Measurements from ENCODE around the gene MISP3.

Gene MISP3

DNA sequence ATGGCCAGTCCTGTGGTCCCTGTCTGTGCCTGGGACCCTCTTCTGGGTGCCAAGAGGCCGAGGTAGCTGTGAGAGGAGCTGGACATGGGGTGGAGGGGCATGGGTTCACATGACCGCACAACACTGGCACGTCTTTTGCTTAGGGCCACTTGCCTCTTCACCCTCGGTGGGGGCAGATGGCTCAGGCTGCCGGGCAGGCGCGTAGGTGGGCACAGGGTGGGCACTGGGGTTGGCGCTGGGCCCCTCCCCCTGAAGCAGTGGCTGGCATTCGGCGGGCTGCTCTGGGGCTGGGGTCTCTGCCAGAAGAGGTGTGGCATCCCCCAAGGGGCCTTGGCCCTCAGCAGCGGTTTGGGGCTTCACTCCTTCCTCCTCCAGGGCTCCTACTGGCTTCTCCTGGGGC lies 19.1 kb upstream of the MISP3 start:
- no peak for DNase-seq (ENCODE audit: low read depth)

- DNase-seq (ENCODE audit: low read depth) = no peak
Measured at GRCh38 chr19:14054099-14054498, 18.5 kb upstream of the MISP3 start.

DNA sequence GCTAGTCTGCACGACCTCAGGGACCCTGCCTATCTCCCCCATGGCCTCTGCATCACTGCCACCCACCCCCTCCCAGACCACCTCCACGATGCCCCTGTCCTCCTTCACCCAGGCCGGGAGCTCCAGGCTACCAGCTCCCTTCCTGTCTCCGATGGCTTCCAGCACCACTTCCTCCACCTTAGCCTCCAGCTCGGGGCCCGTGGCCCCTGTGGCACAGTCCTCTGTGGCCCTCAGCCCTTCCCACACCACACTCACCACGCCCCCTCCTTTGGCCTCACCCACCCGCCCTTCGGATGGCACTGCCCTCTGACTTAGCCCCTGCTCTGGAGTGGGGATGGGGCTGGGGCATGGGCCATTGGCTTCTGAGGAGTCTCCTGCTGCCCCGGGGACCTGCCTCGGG lies 17.9 kb upstream of the MISP3 start:
- no peak for DNase-seq (ENCODE audit: low read depth)

DNA sequence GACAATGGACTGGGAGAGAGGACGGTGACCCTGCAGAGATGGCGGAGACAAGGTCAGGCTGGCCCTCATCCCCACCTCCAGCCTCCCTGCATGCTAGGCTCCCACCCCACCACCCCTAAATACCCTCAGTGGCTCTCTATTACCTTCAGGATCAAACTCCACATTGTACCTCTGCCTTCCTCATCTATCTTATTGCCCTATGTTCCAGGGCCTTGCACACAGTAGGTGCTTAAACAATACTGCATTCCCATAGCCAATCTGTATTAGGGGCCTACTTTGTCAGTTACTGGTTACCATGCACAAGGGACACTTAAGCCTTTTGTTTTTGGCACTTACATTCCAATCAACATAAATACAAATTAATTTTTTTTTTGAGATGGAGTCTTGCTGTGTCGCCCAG lies 17.2 kb upstream of the MISP3 start:
- no peak for DNase-seq (ENCODE audit: low read depth)

DNA sequence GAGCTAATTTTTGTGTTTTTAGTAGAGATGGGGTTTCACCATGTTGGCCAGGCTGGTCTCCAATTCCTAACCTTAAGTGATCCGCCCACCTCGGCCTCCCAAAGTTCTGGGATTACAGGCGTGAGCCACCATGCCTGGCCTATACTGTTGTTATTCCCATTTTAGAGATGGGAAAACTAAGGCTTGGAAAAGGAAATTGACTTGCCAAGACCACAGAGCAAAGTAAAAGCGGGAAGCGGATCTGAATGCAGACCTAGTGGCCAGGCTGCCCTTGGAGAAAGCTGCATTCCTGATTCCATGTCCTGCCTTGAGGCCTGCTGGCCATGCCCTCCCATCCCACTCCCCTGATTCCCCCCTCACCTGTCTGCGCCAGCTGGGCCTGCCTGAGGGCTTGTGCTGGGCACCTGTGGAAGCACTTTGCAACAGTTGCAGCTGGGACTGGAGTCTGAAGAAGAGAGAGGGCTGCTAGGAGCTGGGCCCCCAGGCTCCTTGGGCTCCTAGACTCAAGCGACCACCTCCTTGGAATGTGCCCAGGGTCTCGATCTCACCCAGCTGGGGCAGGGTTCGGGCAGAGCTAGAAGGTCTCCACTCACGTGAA lies 16.4 kb upstream of the MISP3 start:
- DNase-seq (ENCODE audit: low read depth) = no peak

GRCh38 chr19:14056741-14057356 lies 15.7 kb upstream of the MISP3 start:
- DNase-seq (ENCODE audit: low read depth) = no peak

GRCh38 chr19:14058182-14059092 lies 14.1 kb upstream of the MISP3 start:
- no peak for DNase-seq (ENCODE audit: low read depth)

DNA sequence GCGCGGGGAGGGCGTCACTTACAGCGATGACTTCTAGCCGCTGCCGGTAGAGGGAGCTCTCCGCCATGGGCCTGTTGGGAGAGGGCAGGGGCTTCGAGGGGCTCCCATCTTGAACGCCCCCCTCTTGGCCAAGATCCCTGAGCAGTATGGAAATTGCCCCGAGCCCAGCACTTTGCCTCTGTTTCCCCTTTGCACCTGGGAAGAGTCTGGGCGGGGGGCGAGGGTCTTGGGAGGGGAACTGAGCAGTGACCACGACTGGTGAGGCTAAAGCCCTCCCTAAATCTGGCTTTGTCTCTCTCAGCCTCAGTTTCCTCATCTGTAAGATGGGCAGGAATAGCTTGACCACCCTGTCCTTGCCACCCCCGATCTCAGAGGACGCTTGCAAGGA lies 13.5 kb upstream of the MISP3 start:
- DNase-seq (ENCODE audit: low read depth) = peak; percentile 50

GRCh38 chr19:14059652-14060155 lies 12.9 kb upstream of the MISP3 start:
- DNase-seq (ENCODE audit: low read depth) = no peak

DNA sequence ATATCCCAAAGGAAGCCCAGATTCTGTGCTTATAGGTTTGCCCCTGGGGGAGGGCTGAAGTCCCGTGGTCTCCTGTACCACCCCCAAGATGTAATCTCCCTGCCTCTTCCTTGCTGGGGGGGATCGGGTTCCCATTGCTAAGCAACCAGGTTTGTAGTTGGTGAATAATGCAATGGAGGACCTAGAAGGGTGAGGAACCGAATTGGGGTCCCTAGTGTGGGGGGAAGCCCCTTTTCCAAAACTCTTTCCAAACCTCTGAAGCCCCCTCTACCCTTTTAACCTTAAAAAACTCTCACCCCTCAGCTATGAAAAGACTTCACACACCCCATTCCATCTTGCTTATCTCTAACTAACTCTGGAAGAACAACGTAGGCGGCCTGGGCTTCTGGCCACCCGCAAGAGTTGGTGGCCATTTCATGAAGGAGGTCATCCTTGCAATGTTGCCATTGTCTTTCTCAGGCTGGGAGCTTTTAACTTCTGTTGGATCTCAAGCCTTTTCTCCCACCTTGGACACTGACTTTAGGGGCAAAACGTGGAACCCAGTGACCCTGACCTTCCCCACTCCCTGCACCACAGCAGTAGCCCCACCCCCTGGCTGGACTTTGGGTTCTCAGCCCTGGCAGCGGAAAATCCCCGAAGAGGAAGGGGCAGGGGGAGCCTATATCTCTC lies 11.4 kb upstream of the MISP3 start:
- no peak for DNase-seq (ENCODE audit: low read depth)

DNA sequence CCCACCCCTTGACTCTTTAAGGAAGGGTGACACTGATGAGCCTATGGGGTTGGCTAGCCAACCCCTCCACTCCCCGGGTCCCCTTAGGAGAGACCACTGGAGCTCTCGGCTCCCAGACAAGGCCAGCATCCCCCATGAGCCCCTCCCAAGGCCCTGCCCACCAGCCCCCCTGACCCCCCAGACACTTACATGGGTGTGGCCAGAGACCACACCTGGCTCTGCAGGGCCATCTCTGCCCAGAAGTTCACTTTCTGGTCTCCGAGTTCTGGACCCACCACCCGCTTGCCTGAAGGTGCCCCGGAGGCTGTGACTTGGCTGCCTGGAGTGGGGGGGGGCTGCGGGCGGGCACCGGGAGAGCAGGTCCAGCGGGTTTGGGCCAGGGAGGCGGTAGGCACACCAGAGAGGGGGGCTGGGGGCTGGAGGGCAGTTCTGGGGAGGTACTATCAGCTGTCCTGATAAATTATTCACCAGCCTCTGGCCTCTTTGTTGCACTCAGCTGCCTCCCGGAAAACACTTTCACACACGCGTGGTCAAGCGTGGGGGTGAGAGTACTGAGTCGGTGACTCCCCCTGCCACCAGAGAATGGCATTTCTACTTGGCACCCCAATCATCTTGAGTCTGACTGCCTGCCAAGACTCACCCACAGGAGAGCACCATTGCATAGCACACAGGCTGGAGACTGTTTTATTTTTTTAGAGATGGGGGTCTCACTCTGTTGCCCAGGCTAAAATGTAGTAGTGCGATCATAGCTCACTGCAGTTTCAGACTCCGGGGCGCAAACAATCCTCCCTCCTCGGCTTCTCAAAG lies 10.6 kb upstream of the MISP3 start, which contains the start of gene PALM3:
Gene PALM3 (minus strand): TSS at position 326 of the 807 bp plus-strand sequence. CDS start 96 bp downstream, at position 230.
- DNase-seq (ENCODE audit: low read depth) = no peak

GRCh38 chr19:14062558-14062855 lies 10.1 kb upstream of the MISP3 start:
- no peak for DNase-seq (ENCODE audit: low read depth)

- DNase-seq (ENCODE audit: low read depth) = no peak
Measured at GRCh38 chr19:14063105-14063504, 9.5 kb upstream of the MISP3 start.

- no peak for DNase-seq (ENCODE audit: low read depth)
Measured at GRCh38 chr19:14066134-14066533, 6.5 kb upstream of the MISP3 start.

GRCh38 chr19:14070268-14071050 lies 2.1 kb upstream of the MISP3 start:
- DNase-seq (ENCODE audit: low read depth) = no peak

GRCh38 chr19:14073261-14073924 lies 807 bp downstream of the MISP3 start:
- peak; percentile 63 for DNase-seq (ENCODE audit: low read depth)

DNA sequence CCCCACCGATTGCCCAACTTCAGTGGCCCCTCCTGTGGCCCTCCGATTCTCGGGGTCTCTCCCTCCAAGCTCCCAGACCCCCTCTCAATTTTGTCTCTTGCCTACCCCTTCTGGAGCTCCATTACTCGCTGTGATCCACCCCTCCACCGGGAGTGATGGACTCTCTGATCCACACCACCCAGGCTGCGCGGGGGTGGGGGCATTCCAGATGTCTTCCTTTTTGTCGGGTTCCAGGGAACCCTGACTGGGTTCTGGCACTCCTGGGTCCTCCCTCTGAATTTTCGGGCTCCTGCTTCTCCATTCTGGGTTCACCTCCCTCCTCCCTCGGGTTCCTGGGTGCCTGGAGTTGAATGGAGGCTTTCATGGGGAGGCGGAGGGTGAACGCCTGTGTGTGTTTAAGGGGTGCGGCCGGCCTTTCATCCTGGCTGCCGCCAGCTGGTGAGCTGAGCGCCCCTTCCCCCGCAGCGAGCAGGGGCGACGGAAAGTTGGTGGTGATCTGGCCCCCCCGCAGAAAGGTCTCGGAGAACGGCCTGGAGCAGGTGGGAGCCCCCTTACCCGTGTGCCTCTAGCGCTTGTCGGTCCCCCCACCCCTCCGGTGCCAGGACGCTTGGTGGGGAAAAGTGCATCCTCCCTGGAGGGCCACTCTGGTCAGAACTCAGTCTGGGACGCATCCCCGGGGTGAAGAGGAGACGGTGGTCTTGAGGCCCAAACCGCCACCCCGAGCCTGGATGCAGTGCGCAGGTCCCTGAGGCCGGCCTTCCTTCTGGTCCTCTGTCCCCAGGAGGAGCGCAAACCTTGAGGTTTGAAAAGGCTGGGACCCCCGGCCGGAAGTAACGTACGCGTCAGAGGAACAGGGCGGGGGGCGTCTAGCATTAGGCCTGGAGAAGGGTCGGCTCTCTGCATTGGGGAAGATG lies 1.6 kb downstream of the MISP3 start:
- no peak for DNase-seq (ENCODE audit: low read depth)

GRCh38 chr19:14078411-14078810 lies 5.8 kb downstream of the MISP3 start:
- no peak for DNase-seq (ENCODE audit: low read depth)
